ENCODE data around the gene SACM1L.

The SACM1L gene

DNA sequence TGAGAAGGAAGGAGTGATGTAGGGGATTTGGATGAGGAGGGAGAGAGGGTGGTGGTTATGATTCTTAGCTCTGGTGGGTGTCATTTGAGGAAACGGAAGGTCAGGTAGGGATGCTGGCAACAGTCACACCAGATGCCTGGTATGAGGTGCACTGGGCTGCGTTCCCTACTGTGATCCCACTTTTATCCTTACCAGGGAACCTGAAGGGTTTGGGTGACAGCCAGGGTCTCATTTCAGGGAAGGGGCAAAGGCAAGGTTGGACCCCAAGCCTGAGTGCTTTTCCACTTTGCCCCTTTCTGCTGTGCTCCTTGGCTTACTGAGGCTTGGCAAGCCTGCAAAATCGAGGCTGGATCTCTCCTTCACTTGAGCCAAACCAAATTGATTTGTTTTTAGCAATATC lies 36.0 kb upstream of the SACM1L start:
- TF ChIP-seq, protein P1, sequence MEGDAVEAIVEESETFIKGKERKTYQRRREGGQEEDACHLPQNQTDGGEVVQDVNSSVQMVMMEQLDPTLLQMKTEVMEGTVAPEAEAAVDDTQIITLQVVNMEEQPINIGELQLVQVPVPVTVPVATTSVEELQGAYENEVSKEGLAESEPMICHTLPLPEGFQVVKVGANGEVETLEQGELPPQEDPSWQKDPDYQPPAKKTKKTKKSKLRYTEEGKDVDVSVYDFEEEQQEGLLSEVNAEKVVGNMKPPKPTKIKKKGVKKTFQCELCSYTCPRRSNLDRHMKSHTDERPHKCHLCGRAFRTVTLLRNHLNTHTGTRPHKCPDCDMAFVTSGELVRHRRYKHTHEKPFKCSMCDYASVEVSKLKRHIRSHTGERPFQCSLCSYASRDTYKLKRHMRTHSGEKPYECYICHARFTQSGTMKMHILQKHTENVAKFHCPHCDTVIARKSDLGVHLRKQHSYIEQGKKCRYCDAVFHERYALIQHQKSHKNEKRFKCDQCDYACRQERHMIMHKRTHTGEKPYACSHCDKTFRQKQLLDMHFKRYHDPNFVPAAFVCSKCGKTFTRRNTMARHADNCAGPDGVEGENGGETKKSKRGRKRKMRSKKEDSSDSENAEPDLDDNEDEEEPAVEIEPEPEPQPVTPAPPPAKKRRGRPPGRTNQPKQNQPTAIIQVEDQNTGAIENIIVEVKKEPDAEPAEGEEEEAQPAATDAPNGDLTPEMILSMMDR (IDR thresholded peaks at IDR 0.05; ENCODE audit: low read depth, low read length, poor library complexity, severe bottlenecking) = no peak
- TF ChIP-seq EZH2phosphoT487 (IDR thresholded peaks at IDR 0.05; ENCODE audit: borderline replicate concordance, low read length) = no peak
- no peak overlapping the region for H3K4me2 ChIP-seq (ENCODE audit: low read length)
- H3K36me3 ChIP-seq (ENCODE audit: control insufficient read depth, low read length) = no peaks in the 10 kb centered on the region
- no peak overlapping the region for H3K4me3 ChIP-seq (ENCODE audit: low read length)
- no peak overlapping the region for H3K27ac ChIP-seq (ENCODE audit: low read depth, low read length)
- no peaks in the 10 kb centered on the region for H3K9me2 ChIP-seq (replicated peaks; ENCODE audit: control insufficient read depth, low read length)
- H3K4me1 ChIP-seq (ENCODE audit: control insufficient read depth, low read length) = peaks cover 6% of the 10 kb centered on the region
- no peaks in the 10 kb centered on the region for H3K9me3 ChIP-seq (ENCODE audit: control insufficient read depth, insufficient read depth, low read length)
- peaks cover 4% of the 10 kb centered on the region; the same call in 1 of the 2 replicates for H4K20me1 ChIP-seq (ENCODE audit: control insufficient read depth, insufficient read depth, low read depth, low read length)
- H3K27me3 ChIP-seq (ENCODE audit: control insufficient read depth, low read length) = no peaks in the 10 kb centered on the region
- no peaks in the 10 kb centered on the region for H3F3A ChIP-seq (ENCODE audit: control insufficient read depth, insufficient read depth)
- no peaks in the 10 kb centered on the region for H3K79me2 ChIP-seq (ENCODE audit: control insufficient read depth, low read length)

DNA sequence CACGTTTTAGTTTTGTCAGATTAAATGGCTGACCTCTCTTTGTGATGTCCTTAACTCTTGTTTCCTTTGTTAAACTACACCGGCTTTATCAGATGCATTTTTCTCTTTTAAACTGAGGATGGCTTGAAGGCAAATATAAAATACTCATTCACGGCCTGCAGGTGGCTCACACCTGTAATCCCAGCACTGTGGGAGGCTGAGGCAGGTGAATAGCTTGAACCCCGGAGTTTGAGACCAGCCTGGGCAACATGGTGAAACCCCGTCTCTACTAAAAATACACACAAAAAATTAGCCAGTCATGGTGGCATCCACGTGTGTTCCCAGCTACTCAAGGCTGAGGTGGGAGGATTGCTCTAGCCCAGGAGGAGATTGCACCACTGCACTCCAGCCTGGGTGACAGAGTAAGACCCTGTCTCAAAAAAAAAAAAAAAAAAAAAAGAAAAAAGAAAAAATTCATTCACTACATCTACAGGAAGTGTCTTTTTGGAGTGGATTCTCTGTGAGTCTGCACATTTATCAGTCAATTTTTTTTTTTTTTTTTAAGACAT lies 34.7 kb upstream of the SACM1L start:
- Histone ChIP-seq H3K4me2 (ENCODE audit: low read length) (no peak overlapping the region), H3F3A (ENCODE audit: control insufficient read depth, insufficient read depth) (no peaks in the 10 kb centered on the region), H3K4me1 (ENCODE audit: control insufficient read depth, low read length) (peaks cover 6% of the 10 kb centered on the region), H3K36me3 (ENCODE audit: control insufficient read depth, low read length) (no peaks in the 10 kb centered on the region), H3K27me3 (ENCODE audit: control insufficient read depth, low read length) (no peaks in the 10 kb centered on the region), H3K9me3 (ENCODE audit: control insufficient read depth, insufficient read depth, low read length) (no peaks in the 10 kb centered on the region), H3K79me2 (ENCODE audit: control insufficient read depth, low read length) (no peaks in the 10 kb centered on the region), H3K27ac (ENCODE audit: low read depth, low read length) (no peak overlapping the region), H3K9me2 (replicated peaks; ENCODE audit: control insufficient read depth, low read length) (no peaks in the 10 kb centered on the region), H4K20me1 (ENCODE audit: control insufficient read depth, insufficient read depth, low read depth, low read length) (peaks cover 4% of the 10 kb centered on the region; the same call in 1 of the 2 replicates), H3K4me3 (ENCODE audit: low read length) (no peak overlapping the region)
- TF ChIP-seq EZH2phosphoT487 (IDR thresholded peaks at IDR 0.05; ENCODE audit: borderline replicate concordance, low read length) = no peak
- TF ChIP-seq, protein P1 (IDR thresholded peaks at IDR 0.05; ENCODE audit: low read depth, low read length, poor library complexity, severe bottlenecking) = no peak

DNA sequence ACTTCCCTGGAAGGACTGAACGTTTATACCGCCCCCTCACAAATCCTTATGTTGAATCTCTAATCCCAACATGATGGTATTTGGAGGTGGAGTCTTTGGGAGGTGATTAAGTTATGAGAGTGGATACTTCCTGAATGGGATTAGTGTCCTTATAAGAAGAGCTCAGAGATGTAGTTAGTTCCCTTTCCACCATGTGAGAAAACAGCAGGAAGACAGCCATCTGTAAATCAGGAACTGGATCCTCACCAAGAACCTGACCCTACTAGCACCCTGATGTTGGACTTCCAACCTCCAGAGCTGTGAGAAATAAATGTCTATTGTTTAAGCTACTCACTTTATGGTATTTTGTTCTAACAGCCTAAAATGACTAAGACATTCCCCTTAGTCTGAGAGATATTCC lies 33.3 kb upstream of the SACM1L start:
- Histone ChIP-seq H3K4me1 (ENCODE audit: control insufficient read depth, low read length) (peaks cover 9% of the 10 kb centered on the region), H3K36me3 (ENCODE audit: control insufficient read depth, low read length) (no peaks in the 10 kb centered on the region), H3K9me2 (replicated peaks; ENCODE audit: control insufficient read depth, low read length) (no peaks in the 10 kb centered on the region), H3K27me3 (ENCODE audit: control insufficient read depth, low read length) (no peaks in the 10 kb centered on the region), H3K4me3 (ENCODE audit: low read length) (no peak overlapping the region), H3K79me2 (ENCODE audit: control insufficient read depth, low read length) (no peaks in the 10 kb centered on the region), H4K20me1 (ENCODE audit: control insufficient read depth, insufficient read depth, low read depth, low read length) (peaks cover 4% of the 10 kb centered on the region; the same call in 1 of the 2 replicates), H3K9me3 (ENCODE audit: control insufficient read depth, insufficient read depth, low read length) (no peaks in the 10 kb centered on the region), H3F3A (ENCODE audit: control insufficient read depth, insufficient read depth) (no peaks in the 10 kb centered on the region), H3K27ac (ENCODE audit: low read depth, low read length) (no peak overlapping the region), H3K4me2 (ENCODE audit: low read length) (no peak overlapping the region)
- no peak for TF ChIP-seq EZH2phosphoT487 (IDR thresholded peaks at IDR 0.05; ENCODE audit: borderline replicate concordance, low read length)
- TF ChIP-seq, protein P1 (IDR thresholded peaks at IDR 0.05; ENCODE audit: low read depth, low read length, poor library complexity, severe bottlenecking) = no peak

All from DOHH2 (cell line).